HG02763 (cell line): ENCODE data around the gene CCL15.
"Not testable (repeated sequence)": the region's sequence is repeated elsewhere in the genome, so short reads cannot be mapped to it uniquely, and the experiment has no call there.

ENCODE experiments used
- ATAC-seq: cut with Tn5 transposase; IDR thresholded peaks from one replicate; pipeline ENCODE4 v1.9.1; 2021; ENCODE audit warnings: mild to moderate bottlenecking, moderate library complexity; ENCODE audit not compliant: unreplicated experiment

Gene CCL15

DNA sequence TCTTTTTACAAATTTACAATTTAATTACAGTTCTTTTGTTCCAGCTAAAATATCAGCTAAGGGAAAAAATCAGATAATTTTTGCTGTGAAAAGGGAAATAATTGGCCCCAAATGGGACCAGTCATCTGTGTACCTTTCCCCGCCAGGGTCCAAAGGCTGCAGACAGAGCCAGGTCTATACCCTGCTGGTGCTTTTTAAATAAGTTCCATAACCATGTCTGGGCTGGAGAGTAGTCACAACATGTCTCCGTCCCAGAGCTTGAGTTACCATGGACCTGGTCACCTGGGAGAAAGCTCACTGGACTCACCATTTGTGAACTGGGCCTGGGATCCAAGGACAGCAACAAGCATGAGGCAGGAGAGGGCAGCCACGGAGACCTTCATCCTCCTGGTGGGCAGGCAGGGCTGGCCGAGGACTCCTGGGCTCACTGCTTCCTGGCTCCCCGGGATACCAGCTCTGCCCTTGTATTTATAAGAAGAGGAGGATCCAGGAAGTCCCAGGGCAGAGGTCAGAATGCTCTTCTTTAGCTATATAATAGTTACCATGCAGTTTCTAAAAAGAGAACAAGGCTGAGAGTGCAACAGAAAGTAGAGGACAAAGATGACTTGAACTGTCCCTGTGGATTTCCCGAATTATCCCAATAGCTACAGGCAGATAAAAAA is at the start of gene CCL15:
CCL15 (minus strand) TSS at position 444 of the 662 bp plus-strand sequence; CDS start at position 383, 61 bp downstream.
- ATAC-seq = no peak

DNA sequence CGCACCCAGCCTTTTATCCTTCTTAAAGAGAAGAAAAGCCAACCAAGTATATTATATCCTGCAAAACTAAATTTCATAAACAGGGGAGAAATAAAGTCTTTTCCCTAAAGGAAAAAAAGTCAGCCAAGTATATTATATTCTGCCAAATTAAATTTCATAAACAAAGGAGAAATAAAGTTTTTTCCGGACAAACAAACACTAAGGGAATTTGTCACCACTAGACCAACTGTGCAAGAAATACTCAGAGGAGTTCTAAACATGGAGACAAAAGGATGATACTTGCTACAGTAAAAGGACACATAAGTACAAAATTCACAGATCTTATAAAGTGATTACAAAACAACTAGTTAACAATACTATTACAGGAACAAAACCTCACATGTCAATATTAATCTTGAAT is 48.3 kb upstream of the CCL15 start:
- no peak for ATAC-seq

GRCh38 chr17:36048066-36048465 is 46.7 kb upstream of the CCL15 start:
- no peak for ATAC-seq

GRCh38 chr17:36036235-36036634 is 34.9 kb upstream of the CCL15 start:
- no peak for ATAC-seq

GRCh38 chr17:36034127-36034526 is 32.8 kb upstream of the CCL15 start:
- no peak for ATAC-seq

DNA sequence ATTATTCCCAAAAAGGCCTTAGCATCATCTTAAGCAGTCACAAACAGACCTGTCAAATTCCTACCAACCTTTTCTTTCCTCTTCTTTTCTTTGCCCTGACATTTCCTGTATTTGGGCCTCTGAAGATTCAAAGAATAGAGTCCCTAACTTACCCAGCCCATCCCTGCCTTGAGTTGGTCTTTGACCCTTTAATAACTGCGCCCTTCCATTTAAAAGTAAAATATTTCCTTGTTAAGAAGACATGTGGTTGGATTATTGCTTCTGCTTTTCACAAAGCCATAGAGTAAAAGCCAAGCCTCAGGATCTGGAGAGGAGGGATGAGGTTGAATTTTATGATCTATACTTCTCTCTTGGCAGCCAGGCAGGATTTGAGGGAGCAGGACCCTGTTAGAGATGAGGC is 29.6 kb upstream of the CCL15 start:
- no peak for ATAC-seq

GRCh38 chr17:36027761-36028160 is 26.4 kb upstream of the CCL15 start:
- no peak for ATAC-seq

DNA sequence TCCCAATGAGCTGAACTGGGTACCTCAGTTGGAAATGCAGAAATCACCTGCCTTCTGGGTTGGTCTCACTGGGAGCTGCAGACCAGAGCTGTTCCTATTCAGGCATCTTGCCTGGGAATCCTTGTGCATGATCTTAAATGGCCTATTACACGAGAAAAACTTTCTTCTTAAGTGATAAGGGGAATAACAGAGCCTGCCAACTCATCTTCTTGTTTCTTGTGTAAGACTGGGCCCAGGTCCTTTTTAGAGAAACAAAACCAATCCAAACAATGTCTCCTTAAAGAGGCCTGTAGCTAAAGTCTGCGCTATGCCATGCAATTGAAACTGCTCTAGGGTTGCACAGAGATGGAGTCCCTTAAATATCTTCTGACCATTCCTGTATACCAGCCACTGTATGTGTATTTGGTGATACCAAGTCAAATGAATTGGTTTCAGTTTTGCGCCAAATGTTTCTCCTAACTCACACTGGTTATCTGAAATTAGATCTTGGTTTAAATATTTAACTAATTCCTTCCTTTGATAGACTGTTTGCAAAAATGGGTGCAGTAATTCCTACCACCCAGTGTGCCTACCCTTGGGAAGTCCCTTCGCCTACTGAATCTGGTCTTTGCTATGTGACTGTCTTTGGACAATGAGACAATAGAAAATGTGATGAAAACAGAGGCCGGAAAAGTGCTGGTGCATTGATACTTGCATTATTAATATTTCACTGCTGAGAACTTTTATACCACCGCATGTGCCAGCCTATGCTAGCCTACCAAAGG is 22.9 kb upstream of the CCL15 start:
- no peak for ATAC-seq

DNA sequence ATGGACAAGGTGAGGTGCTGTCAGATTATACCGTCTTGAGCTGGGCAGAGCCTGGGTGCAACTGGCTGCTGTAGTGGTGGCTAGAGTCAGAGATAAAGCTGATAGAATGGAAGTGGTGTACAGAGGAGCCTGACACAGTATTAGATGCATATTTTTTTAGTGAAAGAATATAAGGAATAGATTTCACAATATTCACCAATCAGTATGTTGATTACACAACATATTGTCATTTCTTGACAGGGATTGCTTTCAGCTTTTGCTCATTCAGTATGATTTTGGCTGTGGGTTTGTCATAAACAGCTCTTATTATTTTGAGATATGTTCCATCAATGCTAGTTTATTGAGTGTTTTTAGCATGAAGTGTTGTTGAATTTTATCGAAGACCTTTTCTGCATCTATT is 18.1 kb upstream of the CCL15 start:
- no peak for ATAC-seq

GRCh38 chr17:36017799-36018198 is 16.4 kb upstream of the CCL15 start, which contains the start of gene CCL23:
Gene CCL23 (minus strand): TSS chr17:36017972. CDS start chr17:36017897, 75 bp downstream.
- ATAC-seq = no peak

DNA sequence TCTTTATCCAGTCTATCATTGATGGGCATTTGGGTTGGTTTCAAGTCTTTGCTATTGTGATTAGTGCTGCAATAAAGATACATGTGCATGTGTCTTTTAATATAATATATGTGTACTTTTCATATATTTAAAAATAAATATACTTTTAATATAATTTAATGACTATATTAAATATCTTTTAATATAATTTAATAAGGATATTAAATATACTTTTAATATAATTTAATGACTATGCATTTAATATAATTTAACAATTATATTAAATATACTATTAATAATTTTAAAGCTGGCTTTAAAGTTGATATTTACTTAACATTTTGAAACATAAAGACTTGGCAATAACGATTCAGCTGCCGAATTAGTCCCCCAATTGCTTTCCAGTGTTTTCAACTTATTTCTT is 15.2 kb upstream of the CCL15 start:
- ATAC-seq = no peak

GRCh38 chr17:36015895-36016294 is 14.5 kb upstream of the CCL15 start:
- ATAC-seq = not testable (repeated sequence)

- no peak for ATAC-seq
Measured at GRCh38 chr17:36014946-36015345, 13.6 kb upstream of the CCL15 start.

DNA sequence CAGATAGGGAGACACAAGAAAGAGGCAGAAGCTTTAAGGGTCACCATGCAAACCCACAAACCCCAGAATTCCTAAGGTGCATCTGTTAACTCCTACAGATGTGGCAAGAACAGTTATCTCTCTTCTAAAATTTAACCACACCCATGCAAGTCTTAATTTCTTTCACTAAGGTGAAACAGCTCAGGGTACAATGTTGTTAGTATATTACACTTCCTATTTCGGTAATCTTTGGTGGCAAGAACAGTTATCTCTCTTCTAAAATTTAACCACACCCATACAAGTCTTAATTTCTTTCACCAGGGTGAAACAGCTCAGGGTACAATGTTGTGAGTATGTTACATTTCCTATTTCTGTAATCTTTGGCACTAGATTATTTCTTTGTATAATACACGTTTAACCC is 9.8 kb upstream of the CCL15 start:
- ATAC-seq = no peak

- ATAC-seq = no peak
Measured at GRCh38 chr17:36008998-36009665, 7.8 kb upstream of the CCL15 start.

DNA sequence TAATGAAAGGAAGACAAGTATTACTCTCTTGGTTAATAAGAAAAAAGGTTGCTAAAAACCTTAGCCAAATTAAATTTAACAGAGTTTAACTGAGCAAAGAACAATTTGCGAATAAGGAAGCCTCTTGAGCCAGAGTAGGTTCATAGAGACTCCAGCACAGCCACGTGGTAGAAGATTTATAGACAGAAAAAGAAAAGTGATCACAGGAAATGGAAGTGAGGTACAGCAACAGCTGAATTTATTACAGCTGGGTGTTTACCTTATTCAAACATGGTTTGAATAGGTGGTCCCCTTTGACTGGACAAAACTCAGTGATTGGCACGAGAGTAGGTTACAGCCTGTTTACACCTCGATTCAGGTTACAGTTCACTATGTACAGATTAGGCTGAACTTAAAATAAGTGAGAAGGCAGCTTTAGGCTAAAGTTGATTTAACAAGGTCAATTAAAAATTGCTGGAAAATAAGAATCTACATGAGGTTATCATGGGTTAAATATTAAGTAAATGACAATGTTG is 3.3 kb upstream of the CCL15 start:
- ATAC-seq = no peak

DNA sequence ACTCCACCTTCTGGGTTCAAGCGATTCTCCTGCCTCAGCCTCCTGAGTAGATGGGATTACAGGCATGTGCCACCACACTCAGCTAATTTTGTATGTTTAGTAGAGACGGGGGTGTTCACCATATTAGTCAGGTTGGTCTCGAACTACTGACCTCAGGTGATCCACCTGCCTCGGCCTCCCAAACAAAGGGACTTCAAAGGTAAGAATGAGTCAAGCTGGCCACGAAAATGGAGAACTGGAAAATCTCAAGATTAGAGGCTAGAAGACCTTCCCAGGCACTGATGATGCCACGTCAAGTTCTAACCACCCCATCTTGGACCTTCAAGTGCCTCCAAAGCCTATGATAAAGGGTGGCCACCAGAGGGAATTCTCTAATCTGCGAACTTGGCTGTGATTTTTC is 1.3 kb upstream of the CCL15 start:
- no peak for ATAC-seq

DNA sequence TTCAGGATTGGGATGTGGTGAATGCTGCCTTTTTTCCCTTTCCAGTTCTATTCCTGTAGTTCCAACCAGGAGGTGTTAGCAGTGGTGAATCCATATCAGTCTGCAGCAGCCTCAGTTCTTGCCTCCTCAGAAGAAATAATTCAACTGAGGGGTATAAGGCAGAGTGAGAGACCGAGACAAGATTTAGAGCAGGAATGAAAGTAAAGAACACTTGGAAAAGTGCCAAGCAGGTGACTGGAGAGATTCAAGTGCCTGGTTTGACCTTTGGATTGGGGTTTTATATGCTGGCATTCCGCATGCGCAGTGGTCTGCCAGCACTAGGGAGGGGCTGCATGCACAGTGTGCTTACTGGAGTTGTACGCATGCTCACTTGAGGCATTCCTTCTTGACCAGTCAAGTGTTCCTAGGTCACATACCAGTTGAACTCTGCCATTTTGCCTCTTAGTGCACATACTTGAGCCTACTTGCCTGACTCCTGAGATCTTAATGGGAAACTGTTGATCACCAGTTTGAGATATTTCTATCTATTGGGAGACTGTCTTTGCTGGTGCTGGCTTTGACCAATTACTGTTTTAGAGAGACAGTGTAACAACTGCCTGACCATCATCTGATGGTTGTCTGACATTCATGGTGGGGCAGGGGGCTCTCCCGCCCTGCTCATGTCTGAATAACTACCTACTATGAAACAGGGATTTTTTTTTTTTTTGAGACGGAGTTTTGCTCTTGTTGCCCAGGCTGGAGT is 680 bp upstream of the CCL15 start:
- ATAC-seq = no peak

GRCh38 chr17:36000732-36001109 is 632 bp downstream of the CCL15 start:
- ATAC-seq = no peak

- ATAC-seq = no peak
Measured at GRCh38 chr17:35998756-35999155, 2.6 kb downstream of the CCL15 start.

DNA sequence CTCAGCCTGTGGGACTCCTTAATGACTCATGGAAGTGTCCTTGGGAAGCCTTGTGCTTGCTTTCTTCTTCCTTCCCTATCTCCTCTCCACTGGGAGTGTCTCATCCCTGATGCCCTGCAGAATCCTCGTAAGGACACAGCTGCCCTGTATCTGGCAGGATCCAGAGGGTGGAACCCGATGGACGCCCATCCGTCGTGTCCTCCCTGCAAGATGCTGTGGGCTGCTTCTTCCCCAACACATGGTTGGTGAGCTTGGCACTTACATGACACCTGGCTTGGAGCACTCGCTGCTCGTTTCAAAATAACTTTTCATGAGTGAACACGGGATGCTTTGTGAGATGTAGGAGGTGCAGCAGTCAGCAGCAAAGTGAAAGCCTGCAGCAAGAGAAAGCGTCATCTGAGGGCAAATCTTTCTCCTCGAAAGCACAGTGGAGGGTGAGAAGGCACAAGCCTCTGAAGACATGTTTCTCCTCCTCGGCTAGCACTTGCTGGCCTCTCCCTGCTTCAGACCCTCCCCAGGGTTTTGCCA is 3.3 kb downstream of the CCL15 start:
- no peak for ATAC-seq
